Activated naive CD4-positive, alpha-beta T cell treated with anti-CD3 and anti-CD28 coated beads for 36 hours (primary cell): ENCODE data around the gene FBLN1. TPM values are rescaled to one million over a fixed set of nuclear protein-coding genes. Genes with fewer than 3 reads are reported as not detected.
"Not testable (repeated sequence)": the region's sequence is repeated elsewhere in the genome, so short reads cannot be mapped to it uniquely, and the experiment has no call there.

ENCODE experiments used
- CTCF ChIA-PET: fragments of 350-600 bp; sonication (Branson Sonifier 250); formaldehyde crosslinking; loops from one replicate; lab custom pipeline; 2021; ENCODE audit warnings: antibody characterized with exemption; lab: Charles Lee
- DNase-seq: peaks from one replicate; pipeline ENCODE4 v3.0.0-alpha.2; 2020
- H3K27ac Mint-ChIP-seq: one replicate; pipeline ENCODE4 v1.8.0; 2021; ENCODE audit warnings: mild to moderate bottlenecking, mixed read lengths
- H3K27me3 Mint-ChIP-seq: one replicate; pipeline ENCODE4 v1.8.0; 2021; ENCODE audit warnings: low read depth, mixed read lengths
- H3K36me3 Mint-ChIP-seq: one replicate; pipeline ENCODE4 v1.8.0; 2021; ENCODE audit warnings: low read depth, mixed read lengths
- H3K4me1 Mint-ChIP-seq: one replicate; pipeline ENCODE4 v1.8.0; 2021; ENCODE audit warnings: low read depth, mixed read lengths
- H3K4me3 Mint-ChIP-seq: one replicate; pipeline ENCODE4 v1.8.0; 2021; ENCODE audit warnings: mild to moderate bottlenecking, moderate library complexity, mixed read lengths
- H3K9me3 Mint-ChIP-seq: one replicate; pipeline ENCODE4 v1.8.0; 2021; ENCODE audit warnings: mixed read lengths
- intact Hi-C: fragments of 100-400 bp; cut with micrococcal nuclease; formaldehyde crosslinking; loops from one replicate; pipeline ENCODE4 v1.15.1; 2023
- total RNA-seq, 2 experiments: library from RNA; stranded (reverse); gene quantifications; one replicate each; pipeline ENCODE4 v1.2.3, GENCODE V29; 2021

Gene FBLN1
- total RNA-seq, 2 experiments from 2014 or later = not detected

DNA sequence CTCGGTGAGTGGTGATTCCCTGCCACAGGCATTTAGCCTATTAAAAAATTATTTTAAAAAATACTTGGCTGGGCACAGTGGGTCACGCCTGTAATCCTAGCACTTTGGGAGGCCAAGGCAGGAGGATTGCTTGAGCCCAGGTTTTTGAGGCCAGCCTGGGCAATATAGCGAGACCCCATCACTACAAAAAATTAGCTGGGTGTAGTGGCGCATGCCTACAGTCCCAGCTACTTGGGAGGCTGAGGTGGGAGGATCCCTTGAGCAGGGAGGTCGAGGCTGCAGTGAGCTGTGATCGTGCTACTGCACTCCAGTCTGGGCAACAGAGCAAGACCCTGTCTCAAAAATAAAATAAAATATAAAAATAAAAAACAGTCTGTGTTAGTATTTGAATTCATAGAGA lies 33.2 kb downstream of the FBLN1 start:
- H3K27ac Mint-ChIP-seq, intact Hi-C loops, DNase-seq, H3K36me3 Mint-ChIP-seq, H3K4me3 Mint-ChIP-seq, H3K4me1 Mint-ChIP-seq, H3K9me3 Mint-ChIP-seq, CTCF ChIA-PET, H3K27me3 Mint-ChIP-seq: not testable (repeated sequence)

DNA sequence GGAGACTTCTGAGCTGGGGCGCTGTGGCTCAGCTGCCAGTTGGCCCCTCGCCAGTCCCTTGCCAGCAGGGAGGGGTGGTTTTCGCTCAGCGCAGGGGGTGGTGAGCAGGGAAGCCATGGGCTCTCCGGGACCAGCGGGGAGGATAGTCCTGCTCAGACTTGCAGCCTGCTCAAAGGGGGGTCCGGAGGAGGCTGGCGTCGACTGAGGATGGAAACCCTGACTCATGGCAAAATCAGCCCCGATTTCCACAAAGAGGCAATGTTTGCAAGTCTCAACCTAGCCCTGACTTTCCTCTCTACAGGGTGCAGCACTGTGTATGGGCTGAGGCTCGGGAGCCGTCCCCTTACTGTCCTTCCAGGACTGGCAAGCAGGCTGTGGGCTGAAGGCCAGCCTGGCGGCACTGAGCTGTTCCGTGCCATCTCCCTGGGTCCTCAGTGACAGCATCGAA lies 35.1 kb downstream of the FBLN1 start:
- H3K36me3 Mint-ChIP-seq = no peaks in the 10 kb centered on the region
- intact Hi-C loops = no loop called here
- DNase-seq = no peak
- CTCF ChIA-PET = interaction anchor here (1.1 kb wide), 1 partner anchor 16 kb away, joined by 3 read pairs; no protein-coding TSS in a partner anchor
- H3K27me3 Mint-ChIP-seq = peaks cover 8% of the 10 kb centered on the region
- no peaks in the 10 kb centered on the region for H3K9me3 Mint-ChIP-seq
- no peak overlapping the region for H3K4me3 Mint-ChIP-seq
- H3K4me1 Mint-ChIP-seq = no peaks in the 10 kb centered on the region
- no peak overlapping the region for H3K27ac Mint-ChIP-seq

GRCh38 chr22:45538281-45538680 lies 35.6 kb downstream of the FBLN1 start:
- intact Hi-C loops = no loop called here
- H3K27me3 Mint-ChIP-seq = peaks cover 8% of the 10 kb centered on the region
- no peak overlapping the region for H3K4me3 Mint-ChIP-seq
- no peaks in the 10 kb centered on the region for H3K9me3 Mint-ChIP-seq
- CTCF ChIA-PET = interaction anchor here (1.1 kb wide), 1 partner anchor 16 kb away, joined by 3 read pairs; no protein-coding TSS in a partner anchor
- no peaks in the 10 kb centered on the region for H3K36me3 Mint-ChIP-seq
- H3K27ac Mint-ChIP-seq = no peak overlapping the region
- DNase-seq = no peak
- H3K4me1 Mint-ChIP-seq = no peaks in the 10 kb centered on the region

- CTCF ChIA-PET = interaction anchor here (0.6 kb wide), 1 partner anchor 404 kb away, joined by 3 read pairs; no protein-coding TSS in a partner anchor
- peaks cover 8% of the 10 kb centered on the region for H3K27me3 Mint-ChIP-seq
- H3K4me3 Mint-ChIP-seq = no peak overlapping the region
- no peaks in the 10 kb centered on the region for H3K36me3 Mint-ChIP-seq
- H3K4me1 Mint-ChIP-seq = no peaks in the 10 kb centered on the region
- DNase-seq = no peak
- H3K27ac Mint-ChIP-seq = no peak overlapping the region
- intact Hi-C loops = no loop called here
- no peaks in the 10 kb centered on the region for H3K9me3 Mint-ChIP-seq
Measured at GRCh38 chr22:45540122-45540521, 37.4 kb downstream of the FBLN1 start.

GRCh38 chr22:45541382-45541979 lies 38.8 kb downstream of the FBLN1 start:
- no peak for DNase-seq
- intact Hi-C loops = no loop called here
- no peaks in the 10 kb centered on the region for H3K4me1 Mint-ChIP-seq
- no peak overlapping the region for H3K27ac Mint-ChIP-seq
- H3K9me3 Mint-ChIP-seq = no peaks in the 10 kb centered on the region
- peaks cover 8% of the 10 kb centered on the region for H3K27me3 Mint-ChIP-seq
- CTCF ChIA-PET = no interaction called here
- H3K36me3 Mint-ChIP-seq = no peaks in the 10 kb centered on the region
- no peak overlapping the region for H3K4me3 Mint-ChIP-seq

GRCh38 chr22:45542001-45542520 lies 39.4 kb downstream of the FBLN1 start:
- no peak overlapping the region for H3K27ac Mint-ChIP-seq
- peaks cover 8% of the 10 kb centered on the region for H3K27me3 Mint-ChIP-seq

DNA sequence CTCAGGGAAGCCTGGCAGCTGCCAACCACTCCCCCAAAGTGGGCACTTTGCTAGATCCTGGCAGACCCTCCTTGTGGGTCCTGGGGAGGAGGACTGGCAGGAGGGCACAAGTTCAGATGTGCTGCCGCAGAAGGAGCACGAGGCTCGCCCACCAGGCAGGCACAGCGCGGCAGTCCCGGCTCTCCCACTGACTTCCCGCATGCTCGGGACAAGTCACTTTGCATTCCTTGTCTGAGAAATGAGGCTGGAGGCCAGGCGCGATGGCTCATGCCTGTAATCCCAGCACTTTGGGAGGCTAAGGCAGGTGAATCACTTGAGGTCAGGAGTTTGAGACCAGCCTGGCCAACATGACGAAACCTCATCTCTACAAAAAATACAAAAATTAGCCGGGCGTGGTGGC lies 40.1 kb downstream of the FBLN1 start:
- CTCF ChIA-PET, H3K36me3 Mint-ChIP-seq: not testable (repeated sequence)

More at GRCh38 chr22:45542001-45542520, 39.4 kb downstream of the FBLN1 start:
- H3K9me3 Mint-ChIP-seq = no peaks in the 10 kb centered on the region
- DNase-seq = no peak
- intact Hi-C loops = no loop called here
- H3K4me3 Mint-ChIP-seq = no peak overlapping the region
- no peaks in the 10 kb centered on the region for H3K4me1 Mint-ChIP-seq
- H3K36me3 Mint-ChIP-seq = no peaks in the 10 kb centered on the region
- CTCF ChIA-PET = no interaction called here

DNA sequence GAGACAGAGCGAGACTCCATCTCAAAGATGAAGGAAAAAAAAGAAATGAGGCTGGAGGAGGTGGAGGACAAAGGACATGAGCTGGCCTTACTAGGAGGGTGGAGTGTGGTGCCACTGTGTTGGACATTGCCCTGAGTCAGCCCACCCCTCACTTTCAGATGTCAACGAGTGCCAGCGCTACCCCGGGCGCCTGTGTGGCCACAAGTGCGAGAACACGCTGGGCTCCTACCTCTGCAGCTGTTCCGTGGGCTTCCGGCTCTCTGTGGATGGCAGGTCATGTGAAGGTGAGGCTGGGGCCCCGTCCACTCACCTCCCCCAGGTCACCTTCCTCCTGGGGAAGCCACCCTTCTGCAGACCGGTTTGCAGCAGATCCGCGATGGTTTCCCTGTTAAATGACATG lies 40.6 kb downstream of the FBLN1 start:
- Mint-ChIP-seq H3K27me3 (peaks cover 7% of the 10 kb centered on the region), H3K36me3 (no peaks in the 10 kb centered on the region), H3K4me3 (no peak overlapping the region), H3K9me3 (no peaks in the 10 kb centered on the region), H3K4me1 (no peaks in the 10 kb centered on the region), H3K27ac (no peak overlapping the region)
- no peak for DNase-seq
- intact Hi-C loops = no loop called here
- CTCF ChIA-PET = interaction anchor here (0.7 kb wide), 1 partner anchor 18 kb away, joined by 4 read pairs; no protein-coding TSS in a partner anchor

More for the DNA sequence above, 40.1 kb downstream of the FBLN1 start:
- intact Hi-C loops, H3K9me3 Mint-ChIP-seq, DNase-seq, H3K27ac Mint-ChIP-seq, H3K4me3 Mint-ChIP-seq, H3K27me3 Mint-ChIP-seq, H3K4me1 Mint-ChIP-seq: not testable (repeated sequence)

GRCh38 chr22:45544588-45545170 lies 42.0 kb downstream of the FBLN1 start:
- H3K36me3 Mint-ChIP-seq = no peaks in the 10 kb centered on the region
- no peaks in the 10 kb centered on the region for H3K4me1 Mint-ChIP-seq
- DNase-seq = no peak
- no peaks in the 10 kb centered on the region for H3K9me3 Mint-ChIP-seq
- H3K27ac Mint-ChIP-seq = no peak overlapping the region
- intact Hi-C loops = no loop called here
- CTCF ChIA-PET = no interaction called here
- H3K4me3 Mint-ChIP-seq = no peak overlapping the region
- peaks cover 6% of the 10 kb centered on the region for H3K27me3 Mint-ChIP-seq

DNA sequence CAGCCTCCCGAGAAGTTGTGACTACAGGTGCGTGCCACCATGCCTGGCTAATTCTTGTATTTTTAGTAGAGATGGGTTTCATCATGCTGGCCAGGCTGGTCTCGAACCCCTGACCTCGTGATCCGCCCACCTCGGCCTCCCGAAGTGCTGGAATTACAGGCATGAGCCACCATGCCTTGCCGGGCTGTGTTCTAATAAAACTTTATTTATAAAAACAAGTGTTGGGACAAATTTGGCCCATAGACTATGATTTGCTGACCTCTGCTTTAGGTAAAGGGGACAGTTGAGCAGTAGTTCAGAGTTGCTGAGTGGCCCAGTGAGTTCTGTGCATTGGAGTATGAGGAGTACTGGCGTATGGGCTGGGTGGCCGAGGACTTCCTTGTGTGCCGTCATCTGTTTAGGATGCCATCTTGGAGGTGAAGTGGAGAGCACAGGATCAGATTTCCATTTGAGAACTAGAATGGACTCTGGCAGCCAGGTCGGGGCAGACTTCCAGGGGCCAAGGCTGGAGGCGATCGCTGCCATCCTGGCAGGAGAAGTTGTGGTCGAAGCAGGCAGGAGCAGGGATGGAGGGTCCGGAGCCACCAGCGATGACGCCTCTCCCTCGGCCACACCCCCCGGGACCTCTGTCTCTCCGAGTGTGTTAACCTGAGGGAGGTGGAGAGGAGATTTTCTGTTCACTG lies 43.8 kb downstream of the FBLN1 start:
- intact Hi-C loops = no loop called here
- no peak for DNase-seq
- no peak overlapping the region for H3K4me3 Mint-ChIP-seq
- no peak overlapping the region for H3K27ac Mint-ChIP-seq
- H3K27me3 Mint-ChIP-seq = peaks cover 3% of the 10 kb centered on the region
- CTCF ChIA-PET = interaction anchor here (0.6 kb wide), 1 partner anchor 98 kb away, joined by 4 read pairs; no protein-coding TSS in a partner anchor
- H3K36me3 Mint-ChIP-seq = no peaks in the 10 kb centered on the region
- no peaks in the 10 kb centered on the region for H3K9me3 Mint-ChIP-seq
- H3K4me1 Mint-ChIP-seq = no peaks in the 10 kb centered on the region

DNA sequence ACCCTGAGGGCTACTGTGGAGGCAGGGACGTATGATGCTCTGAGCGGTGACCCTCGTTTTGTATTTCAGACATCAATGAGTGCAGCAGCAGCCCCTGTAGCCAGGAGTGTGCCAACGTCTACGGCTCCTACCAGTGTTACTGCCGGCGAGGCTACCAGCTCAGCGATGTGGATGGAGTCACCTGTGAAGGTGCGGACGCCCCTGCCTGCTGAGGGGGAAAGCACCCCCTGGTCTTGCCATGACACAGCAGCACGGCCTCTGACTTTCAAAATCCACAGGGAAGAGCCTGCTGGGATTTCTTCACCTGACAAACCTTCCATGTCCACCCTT lies 44.3 kb downstream of the FBLN1 start:
- CTCF ChIA-PET = interaction anchor here (0.6 kb wide), 1 partner anchor 98 kb away, joined by 4 read pairs; no protein-coding TSS in a partner anchor
- no peak overlapping the region for H3K4me3 Mint-ChIP-seq
- H3K4me1 Mint-ChIP-seq = no peaks in the 10 kb centered on the region
- intact Hi-C loops = no loop called here
- H3K27me3 Mint-ChIP-seq = no peaks in the 10 kb centered on the region
- no peak for DNase-seq
- H3K27ac Mint-ChIP-seq = no peak overlapping the region
- H3K9me3 Mint-ChIP-seq = no peaks in the 10 kb centered on the region
- no peaks in the 10 kb centered on the region for H3K36me3 Mint-ChIP-seq

- Mint-ChIP-seq H3K9me3 (no peaks in the 10 kb centered on the region), H3K27me3 (no peaks in the 10 kb centered on the region), H3K36me3 (no peaks in the 10 kb centered on the region), H3K27ac (no peak overlapping the region), H3K4me3 (no peak overlapping the region), H3K4me1 (no peaks in the 10 kb centered on the region)
- intact Hi-C loops = no loop called here
- CTCF ChIA-PET = interaction anchor here (0.6 kb wide), 1 partner anchor 484 kb away, joined by 3 read pairs; no protein-coding TSS in a partner anchor
- no peak for DNase-seq
Measured at GRCh38 chr22:45547731-45548130, 45.0 kb downstream of the FBLN1 start.
